IMR-90 (cell line): ENCODE measurements around the gene DNASE1. TPM values are rescaled to one million over a fixed set of nuclear protein-coding genes. Genes with fewer than 3 reads are reported as not detected.

ENCODE experiments used
- ATAC-seq: fragments of 200-7000 bp; cut with Tn5 transposase; 2 replicates; pipeline ENCODE4 v1.9.1; 2020; ENCODE audit warnings: low read depth, mild to moderate bottlenecking, moderate library complexity
- BruUV-seq: library from RNA; stranded (reverse); fragments of 400-500 nt; replicated peaks from 2 replicates; lab custom pipeline; 2021; lab: Mats Ljungman, UMichigan
- CTCF ChIA-PET: fragments of 300-600 bp; formaldehyde crosslinking; extraction: SDS; loops from one replicate; lab custom pipeline; 2021; ENCODE audit warnings: antibody characterized with exemption; lab: Yijun Ruan, JAX
- POLR2A ChIA-PET: fragments of 300-600 bp; sonication (Branson Sonifier 250); formaldehyde crosslinking; loops from one replicate; lab custom pipeline; 2022; ENCODE audit warnings: antibody characterized with exemption; ENCODE audit not compliant: unreplicated experiment; lab: Charles Lee
- DNase-seq: peaks from one replicate; pipeline ENCODE4 v3.0.0; 2013
- H2AFZ ChIP-seq: replicated peaks from 2 replicates; pipeline ENCODE3; 2013; ENCODE audit warnings: low read length, mild to moderate bottlenecking; ENCODE audit not compliant: poor library complexity
- H2AK5ac ChIP-seq: 2 replicates; pipeline ENCODE4 v1.6.1; 2013; ENCODE audit warnings: low read depth, low read length, inconsistent platforms
- H2AK9ac ChIP-seq: replicated peaks from 2 replicates; pipeline ENCODE3; 2013; ENCODE audit warnings: mild to moderate bottlenecking, low read depth, low read length, moderate library complexity; ENCODE audit not compliant: poor library complexity
- H2BK120ac ChIP-seq: 2 replicates; pipeline ENCODE4 v1.6.1; 2013; ENCODE audit warnings: low read depth, low read length, inconsistent platforms
- H2BK15ac ChIP-seq: 3 replicates; pipeline ENCODE4 v1.6.1; 2013; ENCODE audit warnings: low read depth, low read length, inconsistent platforms
- H2BK20ac ChIP-seq: 2 replicates; pipeline ENCODE4 v1.6.1; 2013; ENCODE audit warnings: low read depth, mild to moderate bottlenecking, inconsistent platforms, low read length, moderate library complexity
- H2BK5ac ChIP-seq: 2 replicates; pipeline ENCODE4 v1.6.1; 2013; ENCODE audit warnings: mild to moderate bottlenecking, low read depth, low read length, inconsistent platforms; ENCODE audit not compliant: poor library complexity, severe bottlenecking
- H3K14ac ChIP-seq: replicated peaks from 2 replicates; pipeline ENCODE4 v1.6.1; 2013; ENCODE audit warnings: low read depth, low read length, inconsistent platforms
- H3K18ac ChIP-seq: 2 replicates; pipeline ENCODE4 v1.6.1; 2013; ENCODE audit warnings: low read depth, low read length, control low read depth
- H3K23ac ChIP-seq: 2 replicates; pipeline ENCODE4 v1.6.1; 2013; ENCODE audit warnings: low read depth, low read length, inconsistent platforms
- H3K27ac ChIP-seq: 2 replicates; pipeline ENCODE4 v1.5.1; 2013; ENCODE audit warnings: mild to moderate bottlenecking, control low read depth, low read length; ENCODE audit not compliant: insufficient read depth
- H3K27me3 ChIP-seq: 2 replicates; pipeline ENCODE4 v1.6.1; 2013; ENCODE audit warnings: low read length; ENCODE audit not compliant: control insufficient read depth, insufficient read depth
- H3K36me3 ChIP-seq: 2 replicates; pipeline ENCODE4 v1.6.1; 2013; ENCODE audit warnings: low read length, mixed read lengths; ENCODE audit not compliant: control insufficient read depth, insufficient read depth
- H3K4ac ChIP-seq: 2 replicates; pipeline ENCODE4 v1.6.1; 2013; ENCODE audit warnings: low read depth, low read length, inconsistent platforms
- H3K4me1 ChIP-seq: 2 replicates; pipeline ENCODE4 v1.6.1; 2013; ENCODE audit warnings: low read length, mixed read lengths; ENCODE audit not compliant: control insufficient read depth, insufficient read depth
- H3K4me2 ChIP-seq: 2 replicates; pipeline ENCODE4 v1.6.1; 2013; ENCODE audit warnings: low read depth, mild to moderate bottlenecking, control low read depth, low read length, moderate library complexity
- H3K4me3 ChIP-seq: 2 replicates; pipeline ENCODE4 v1.5.1; 2013; ENCODE audit warnings: low read depth, mild to moderate bottlenecking, control low read depth, low read length, moderate library complexity; ENCODE audit not compliant: insufficient read depth
- H3K56ac ChIP-seq: 2 replicates; pipeline ENCODE4 v1.6.1; 2013; ENCODE audit warnings: low read length, inconsistent platforms; ENCODE audit not compliant: insufficient read depth; ENCODE audit errors: extremely low read depth
- H3K79me1 ChIP-seq, 2 experiments: 2 replicates each; pipeline ENCODE4 v1.6.1; 2013; ENCODE audit warnings: low read length in 2 of 2, inconsistent platforms in 1 of 2, low read depth in 1 of 2
- H3K9ac ChIP-seq: 2 replicates; pipeline ENCODE4 v1.6.1; 2013; ENCODE audit warnings: low read depth, low read length, control low read depth
- H3K9me1 ChIP-seq: 2 replicates; pipeline ENCODE4 v1.6.1; 2013; ENCODE audit warnings: low read length, inconsistent platforms; ENCODE audit not compliant: insufficient read depth
- H3K9me3 ChIP-seq: 2 replicates; pipeline ENCODE4 v1.6.1; 2013; ENCODE audit warnings: low read length; ENCODE audit not compliant: control insufficient read depth, insufficient read depth
- H4K20me1 ChIP-seq: 2 replicates; pipeline ENCODE4 v1.6.1; 2013; ENCODE audit warnings: low read length, inconsistent platforms; ENCODE audit not compliant: insufficient read depth
- H4K5ac ChIP-seq: 2 replicates; pipeline ENCODE4 v1.6.1; 2013; ENCODE audit warnings: mild to moderate bottlenecking, low read depth, low read length, control low read depth
- H4K8ac ChIP-seq, 2 experiments: 2 replicates each; pipeline ENCODE4 v1.6.1; 2013; ENCODE audit warnings: low read depth in 2 of 2, low read length in 2 of 2, control low read depth in 1 of 2, inconsistent platforms in 1 of 2
- H4K91ac ChIP-seq: 2 replicates; pipeline ENCODE4 v1.6.1; 2013; ENCODE audit warnings: low read depth, low read length, inconsistent platforms; ENCODE audit not compliant: insufficient read depth
- CHD1 ChIP-seq: IDR thresholded peaks from 2 replicates; pipeline ENCODE4 v1.6.1; 2012; ENCODE audit warnings: low read depth, low read length, improper control_type of control experiment
- ELK1 ChIP-seq: fragments of 150-350 bp; IDR thresholded peaks from 2 replicates; pipeline ENCODE4 v1.6.1; 2016; ENCODE audit warnings: low read depth, mild to moderate bottlenecking, low read length, moderate library complexity, borderline replicate concordance
- MAZ ChIP-seq: IDR thresholded peaks from 2 replicates; pipeline ENCODE4 v1.6.1; 2012; ENCODE audit warnings: low read depth, mild to moderate bottlenecking, low read length, improper control_type of control experiment, moderate library complexity, borderline replicate concordance
- WGBS, 2 experiments: methylation state at CpG; one replicate each; pipeline versions ENCODE4 v1.1.5 to v1.1.7; 2013; ENCODE audit warnings: missing lambda C conversion rate in 2 of 2; ENCODE audit not compliant: insufficient read length in 1 of 2; ENCODE audit errors: extremely low coverage in 2 of 2; 5-methylcytosine and 5-hydroxymethylcytosine counted together
- dilution Hi-C: fragments of 300-500 bp; cut with HindIII; formaldehyde crosslinking; loops from one replicate; pipeline ENCODE4 v1.14.3; 2018; ENCODE audit warnings: low sequenced_read_pairs; ENCODE audit not compliant: unreplicated experiment
- in situ Hi-C: fragments of 300-500 bp; cut with MboI; formaldehyde crosslinking; loops from 3 replicates; pipeline ENCODE4 v1.14.3; 2019; ENCODE audit warnings: low sequenced_read_pairs, inconsistent platforms, mixed read lengths
- intact Hi-C: fragments of 100-400 bp; cut with micrococcal nuclease; formaldehyde crosslinking; loops from 2 replicates; pipeline ENCODE4 v1.10.0; 2022
- polyA plus RNA-seq, 3 experiments: library from polyadenylated mRNA; depleted of rRNA; stranded (reverse); fragments of >200 nt; gene quantifications; 2 replicates each; pipeline ENCODE4 v1.2.3, GENCODE V29; 2012; ENCODE audit warnings: low replicate concordance in 1 of 3
- total RNA-seq: library from RNA; depleted of rRNA; stranded (reverse); fragments of >200 nt; gene quantifications from 2 replicates; pipeline ENCODE4 v1.2.3, GENCODE V29; 2012

DNASE1 gene
- total and polyA plus RNA-seq, 2 of the 4 experiments (the other 2 are of a cell fraction) = 5.4 to 15.9 TPM

- H4K91ac ChIP-seq = no peak overlapping the region
Observed at GRCh38 chr16:3661311-3661710, 6.8 kb downstream of the DNASE1 start.

More at GRCh38 chr16:3661311-3661710, 6.8 kb downstream of the DNASE1 start:
- no peak for TF ChIP-seq ELK1
- no peak for TF ChIP-seq CHD1
- TF ChIP-seq MAZ = no peak
- no peaks in the 10 kb centered on the region for H3K27me3 ChIP-seq
- 91% methylated on average over 8 of the region's 12 CpGs; no CpG with 5 or more reads in 1 of the 2 experiments for WGBS, 2 experiments
- no peak overlapping the region for H3K4me2 ChIP-seq
- no peaks in the 10 kb centered on the region; the same call in 1 of the 2 replicates for H4K20me1 ChIP-seq
- H2BK20ac ChIP-seq = no peak overlapping the region
- H3K4ac ChIP-seq = no peak overlapping the region
- no peak overlapping the region for H2AK5ac ChIP-seq
- peaks cover 70% of the 10 kb centered on the region for H3K36me3 ChIP-seq
- H2BK15ac ChIP-seq = no peak overlapping the region
- dilution Hi-C loops (no loop called here), intact Hi-C loops (no loop called here), in situ Hi-C loops (no loop called here)
- peaks cover 0 to 3% of the 10 kb centered on the region in 2 experiments; a peak in 1 of 4 replicates for H3K79me1 ChIP-seq
- H4K8ac ChIP-seq = no peak overlapping the region
- CTCF ChIA-PET = no interaction called here
- H3K18ac ChIP-seq = no peak overlapping the region
- H2AFZ ChIP-seq = no peak overlapping the region
- POLR2A ChIA-PET = no interaction called here
- BruUV-seq = no TSS peak
- no peak overlapping the region for H3K4me3 ChIP-seq
- no peak overlapping the region for H4K5ac ChIP-seq
- H3K9me1 ChIP-seq = peaks cover 6% of the 10 kb centered on the region; the same call in 1 of the 2 replicates
- no peak for ATAC-seq
- H2BK5ac ChIP-seq = no peak overlapping the region
- no peak overlapping the region for H3K27ac ChIP-seq
- no peaks in the 10 kb centered on the region for H3K9me3 ChIP-seq
- no peak overlapping the region for H3K23ac ChIP-seq
- H3K14ac ChIP-seq = no peak overlapping the region
- H3K4me1 ChIP-seq = no peaks in the 10 kb centered on the region
- no peak overlapping the region for H2BK120ac ChIP-seq
- no peak overlapping the region for H2AK9ac ChIP-seq
- no peak for DNase-seq
- H3K56ac ChIP-seq = no peak overlapping the region
- H3K9ac ChIP-seq = no peak overlapping the region
